Left lung (tissue), 10 donors: ENCODE measurements around the gene LKAAEAR1. TPM values are rescaled to one million over a fixed set of nuclear protein-coding genes. Genes with fewer than 3 reads are reported as not detected.

Experiments
- ATAC-seq: fragments of 200-7000 bp; cut with Tn5 transposase; one replicate; pipeline ENCODE4 v1.9.1; 2020; ENCODE audit warnings: moderate library complexity
- DNase-seq, 4 donors: peaks; one replicate each; pipeline ENCODE4 v3.0.0-alpha.2; 2013 to 2020
- H3K27ac ChIP-seq, 2 donors: fragments of 200-600 bp; sonication (generic) in 1 of 2; one replicate each; pipeline versions ENCODE4 v1.5.0 to v1.8.0; 2020 to 2021
- H3K27me3 ChIP-seq, 2 donors: fragments of 200-600 bp; sonication (generic) in 1 of 2; one replicate each; pipeline versions ENCODE4 v1.5.0 to v1.8.0; 2020 to 2021
- H3K36me3 ChIP-seq, 2 donors: fragments of 200-600 bp; sonication (generic) in 1 of 2; one replicate each; pipeline versions ENCODE4 v1.5.0 to v1.8.0; 2020 to 2021
- H3K4me1 ChIP-seq, 2 donors: fragments of 200-600 bp; one replicate each; pipeline ENCODE4 v1.8.0; 2021
- H3K4me3 ChIP-seq, 2 donors: fragments of 200-600 bp; sonication (generic) in 1 of 2; one replicate each; pipeline versions ENCODE4 v1.5.0 to v1.8.0; 2020 to 2021; ENCODE audit warnings: mild to moderate bottlenecking in 1 of 2
- H3K9me3 ChIP-seq, 2 donors: fragments of 200-600 bp; sonication (generic) in 1 of 2; one replicate each; pipeline versions ENCODE4 v1.5.0 to v1.8.0; 2020 to 2021
- intact Hi-C, 2 donors: fragments of 100-400 bp; cut with DNase I; formaldehyde crosslinking; loops; one replicate each; pipeline versions ENCODE4 v1.11.2 to v1.14.2; 2022
- polyA plus RNA-seq, 6 donors: library from polyadenylated mRNA; unstranded; fragments of 120-200 nt; gene quantifications; one replicate each; pipeline ENCODE4 v1.2.1, GENCODE V29; 2013; ENCODE audit not compliant: insufficient read length in 6 of 6
- total RNA-seq, 2 donors: library from RNA; stranded (reverse); fragmentation: NEBNext Ultra II Directional; extraction: Animal tissue kit (Norgen Biotek cat#: 25700); gene quantifications; one replicate each; pipeline ENCODE4 v1.2.1, GENCODE V29; 2021
- TF ChIP-seq, protein P1 (sequence below), 2 donors: fragments of 200-600 bp; sonication (generic) in 1 of 2; IDR thresholded peaks; one replicate each; pipeline versions ENCODE4 v1.5.0 to v1.8.0; 2021; ENCODE audit warnings: antibody characterized with exemption in 2 of 2
- donor health status: DM: no; HTN: yes; CAD: no.
- donor health status: DM: no; HTN: no; CAD: no.

LKAAEAR1 gene
- total and polyA plus RNA-seq, 8 donors: 0.38 to 0.70 (median 0.45) TPM; not detected in 1

DNA sequence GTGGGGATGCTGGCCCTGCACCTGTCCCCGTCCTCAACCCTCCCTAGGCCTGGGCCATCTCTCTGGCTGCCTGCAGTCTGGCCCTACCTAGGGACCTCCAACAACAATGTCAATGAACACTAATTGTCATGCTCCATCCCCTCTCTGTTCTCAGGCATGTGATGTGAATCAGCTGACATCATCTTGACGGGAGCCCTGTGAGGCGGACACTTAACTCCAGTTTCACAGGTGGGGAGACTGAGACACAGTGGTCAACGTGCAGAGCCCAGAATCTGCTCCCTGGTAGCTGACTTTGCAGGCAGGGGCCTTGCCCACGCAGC, 22.0 kb downstream of the LKAAEAR1 start:
- no peaks in the 10 kb centered on the region for H3K36me3 ChIP-seq
- H3K9me3 ChIP-seq: no peaks in the 10 kb centered on the region
- ATAC-seq (no peak), DNase-seq (no peak)
- peaks cover 16 to 54% of the 10 kb centered on the region in 2 donors for H3K4me1 ChIP-seq
- TF ChIP-seq, protein P1, sequence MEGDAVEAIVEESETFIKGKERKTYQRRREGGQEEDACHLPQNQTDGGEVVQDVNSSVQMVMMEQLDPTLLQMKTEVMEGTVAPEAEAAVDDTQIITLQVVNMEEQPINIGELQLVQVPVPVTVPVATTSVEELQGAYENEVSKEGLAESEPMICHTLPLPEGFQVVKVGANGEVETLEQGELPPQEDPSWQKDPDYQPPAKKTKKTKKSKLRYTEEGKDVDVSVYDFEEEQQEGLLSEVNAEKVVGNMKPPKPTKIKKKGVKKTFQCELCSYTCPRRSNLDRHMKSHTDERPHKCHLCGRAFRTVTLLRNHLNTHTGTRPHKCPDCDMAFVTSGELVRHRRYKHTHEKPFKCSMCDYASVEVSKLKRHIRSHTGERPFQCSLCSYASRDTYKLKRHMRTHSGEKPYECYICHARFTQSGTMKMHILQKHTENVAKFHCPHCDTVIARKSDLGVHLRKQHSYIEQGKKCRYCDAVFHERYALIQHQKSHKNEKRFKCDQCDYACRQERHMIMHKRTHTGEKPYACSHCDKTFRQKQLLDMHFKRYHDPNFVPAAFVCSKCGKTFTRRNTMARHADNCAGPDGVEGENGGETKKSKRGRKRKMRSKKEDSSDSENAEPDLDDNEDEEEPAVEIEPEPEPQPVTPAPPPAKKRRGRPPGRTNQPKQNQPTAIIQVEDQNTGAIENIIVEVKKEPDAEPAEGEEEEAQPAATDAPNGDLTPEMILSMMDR (IDR thresholded peaks at IDR 0.05): no peak
- H3K27ac ChIP-seq: peak overlapping the region; percentile 79 to 83
- peak overlapping the region; percentile 91 to 95 for H3K4me3 ChIP-seq
- intact Hi-C loops: no loop called here
- peaks cover 0 to 4% of the 10 kb centered on the region in 2 donors for H3K27me3 ChIP-seq

DNA sequence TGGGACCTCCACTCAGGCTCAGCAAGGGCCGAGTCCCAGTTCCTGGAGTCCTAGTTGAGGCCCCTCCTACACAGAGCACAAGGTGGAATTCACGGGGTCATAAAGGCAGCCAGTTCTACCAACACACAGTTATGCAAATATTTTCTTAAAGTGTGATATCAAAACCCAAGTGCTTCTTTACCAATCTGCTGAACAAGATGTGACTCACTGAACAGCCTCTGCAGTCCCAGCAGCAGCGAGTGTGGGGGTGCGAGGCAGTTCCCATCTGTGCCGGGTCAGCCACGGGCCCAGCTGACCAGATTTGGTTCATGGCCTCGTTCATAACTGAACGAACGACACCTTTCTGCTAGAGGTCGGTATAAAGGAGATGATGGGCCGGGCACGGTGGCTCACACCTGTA, 25.7 kb downstream of the LKAAEAR1 start:
- H3K36me3 ChIP-seq: no peaks in the 10 kb centered on the region
- intact Hi-C loops: no loop called here
- TF ChIP-seq, protein P1 (IDR thresholded peaks at IDR 0.05): no peak
- no peak overlapping the region for H3K4me3 ChIP-seq
- DNase-seq (no peak), ATAC-seq (no peak)
- H3K9me3 ChIP-seq: no peaks in the 10 kb centered on the region
- no peak overlapping the region for H3K27ac ChIP-seq
- peaks cover 0 to 39% of the 10 kb centered on the region in 2 donors for H3K27me3 ChIP-seq
- H3K4me1 ChIP-seq: peaks cover 12 to 54% of the 10 kb centered on the region in 2 donors

DNA sequence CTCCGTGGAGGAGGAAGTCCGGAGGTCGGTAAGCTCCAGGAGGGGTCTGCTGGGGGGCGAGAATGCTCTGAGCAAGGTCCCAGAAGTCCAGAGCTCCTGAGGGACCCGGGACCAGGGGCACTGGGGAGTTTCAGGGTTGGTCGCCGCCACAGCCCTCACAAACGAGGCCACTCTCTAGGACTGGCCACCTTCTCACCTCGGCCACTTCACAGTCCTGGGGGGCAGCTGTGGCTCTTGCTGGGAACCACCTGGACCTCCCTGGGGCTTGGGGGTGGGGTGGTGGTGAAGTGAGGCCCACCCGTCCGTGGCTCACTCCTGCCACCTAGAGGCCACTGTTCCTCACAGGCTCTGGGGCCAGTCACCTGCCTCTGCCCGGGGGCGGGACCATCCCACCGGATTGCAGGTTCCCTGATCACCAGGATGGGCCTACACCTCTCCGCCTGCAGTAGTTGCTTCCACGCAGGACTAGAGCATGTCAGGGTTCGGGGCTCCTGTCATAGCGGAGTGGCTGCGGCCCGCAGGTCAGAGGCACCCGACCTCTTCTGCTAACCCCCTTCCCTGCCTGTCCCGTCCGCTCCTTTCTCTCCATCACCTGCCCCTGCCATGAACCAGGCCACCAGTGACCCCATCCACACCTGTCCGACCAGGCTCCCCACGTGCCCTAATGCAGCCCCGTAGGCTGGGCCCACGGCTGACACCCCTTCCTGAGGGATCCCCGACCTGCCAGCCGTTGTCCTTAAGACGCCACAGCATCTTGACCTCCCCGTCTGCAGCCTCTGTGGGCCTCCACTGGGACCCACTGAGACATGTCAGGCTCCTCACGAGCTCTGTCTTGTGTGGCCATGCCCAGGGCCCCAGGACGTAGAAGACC, 26.3 kb downstream of the LKAAEAR1 start:
- Histone ChIP-seq H3K27me3 (peaks cover 0 to 45% of the 10 kb centered on the region in 2 donors), H3K27ac (peak overlapping the region; percentile 77), H3K36me3 (no peaks in the 10 kb centered on the region), H3K4me1 (peaks cover 12 to 49% of the 10 kb centered on the region in 2 donors), H3K4me3 (peak overlapping the region in 1 of 2 donors; percentile 22), H3K9me3 (no peaks in the 10 kb centered on the region)
- intact Hi-C loops: no loop called here
- DNase-seq (peak in 3 of 4 donors; percentile 75 to 91 (median 82)), ATAC-seq (peak; percentile 73)
- TF ChIP-seq, protein P1 (IDR thresholded peaks at IDR 0.05): peak; percentile 78 to 89

DNA sequence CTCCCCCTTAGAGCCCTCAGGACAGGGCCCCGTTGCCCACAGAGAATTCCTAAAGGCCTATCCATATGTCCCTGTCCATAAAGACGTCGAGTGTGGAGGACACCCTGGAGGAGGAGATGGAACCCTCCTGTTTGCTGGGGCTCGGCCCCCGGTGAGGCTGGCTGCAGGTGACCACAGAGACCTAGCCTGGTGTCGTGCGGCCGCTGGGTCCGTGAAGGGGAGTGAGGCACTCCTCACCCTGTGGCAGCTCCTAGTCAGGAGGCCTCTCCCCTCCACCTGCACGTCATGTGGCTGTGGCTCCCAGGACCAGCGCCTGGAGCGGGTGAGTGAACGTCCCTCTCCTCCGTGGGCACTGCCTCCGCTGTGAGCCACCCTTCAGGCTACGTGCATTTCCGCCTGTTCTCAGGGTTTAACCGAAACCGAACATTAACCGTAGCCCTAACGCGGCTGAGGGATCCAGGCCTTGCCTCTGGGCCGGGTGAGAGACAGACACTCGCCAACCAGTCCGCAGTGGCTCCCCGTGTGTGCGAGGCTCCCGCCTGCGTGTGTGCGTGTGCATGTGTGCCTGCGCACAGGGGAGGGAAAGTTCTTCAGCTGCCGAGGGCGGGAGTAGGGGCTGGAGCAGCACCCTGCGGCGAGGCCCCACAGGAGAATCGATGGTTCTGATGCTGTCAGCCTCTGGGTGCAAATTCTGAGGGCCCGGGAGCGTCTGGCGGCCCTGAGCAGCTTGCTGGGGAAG, 27.1 kb downstream of the LKAAEAR1 start:
- Histone ChIP-seq H3K27me3 (peaks cover 0 to 53% of the 10 kb centered on the region in 2 donors), H3K27ac (peak overlapping the region; percentile 77), H3K9me3 (no peaks in the 10 kb centered on the region), H3K4me3 (peak overlapping the region in 1 of 2 donors; percentile 22), H3K4me1 (peaks cover 6 to 43% of the 10 kb centered on the region in 2 donors), H3K36me3 (no peaks in the 10 kb centered on the region)
- DNase-seq: no peak
- intact Hi-C loops: no loop called here
- TF ChIP-seq, protein P1 (IDR thresholded peaks at IDR 0.05): no peak
- no peak for ATAC-seq

DNA sequence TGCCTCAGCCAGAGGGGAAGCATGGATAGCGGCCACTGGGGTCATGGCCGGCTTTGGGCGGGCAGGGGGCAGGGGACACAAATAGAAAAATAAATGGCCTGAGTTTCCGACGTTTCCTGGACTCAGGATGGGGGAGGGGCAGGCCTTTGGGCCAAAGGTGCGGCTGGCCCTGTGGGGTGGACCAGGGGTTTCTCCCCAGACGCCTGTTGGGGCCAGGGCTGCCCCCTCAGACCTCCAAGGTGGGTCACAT, 27.6 kb downstream of the LKAAEAR1 start:
- H3K4me1 ChIP-seq: peaks cover 6 to 43% of the 10 kb centered on the region in 2 donors
- no peak for DNase-seq
- peaks cover 0 to 58% of the 10 kb centered on the region in 2 donors for H3K27me3 ChIP-seq

More for the DNA sequence above, 27.6 kb downstream of the LKAAEAR1 start:
- H3K4me3 ChIP-seq: peak overlapping the region in 1 of 2 donors; percentile 22
- H3K27ac ChIP-seq: peak overlapping the region; percentile 77
- H3K9me3 ChIP-seq: no peaks in the 10 kb centered on the region
- TF ChIP-seq, protein P1 (IDR thresholded peaks at IDR 0.05): no peak
- intact Hi-C loops: no loop called here
- no peaks in the 10 kb centered on the region for H3K36me3 ChIP-seq
- no peak for ATAC-seq
